ENCODE data around the gene ZNF202. TPM values are rescaled to one million over a fixed set of nuclear protein-coding genes. Genes with fewer than 3 reads are reported as not detected.

ZNF202 gene
- total and polyA plus RNA-seq, 2 donors (not counting 1 experiment from before 2014, with no cell fraction given) = 17.0 to 25.1 TPM

DNA sequence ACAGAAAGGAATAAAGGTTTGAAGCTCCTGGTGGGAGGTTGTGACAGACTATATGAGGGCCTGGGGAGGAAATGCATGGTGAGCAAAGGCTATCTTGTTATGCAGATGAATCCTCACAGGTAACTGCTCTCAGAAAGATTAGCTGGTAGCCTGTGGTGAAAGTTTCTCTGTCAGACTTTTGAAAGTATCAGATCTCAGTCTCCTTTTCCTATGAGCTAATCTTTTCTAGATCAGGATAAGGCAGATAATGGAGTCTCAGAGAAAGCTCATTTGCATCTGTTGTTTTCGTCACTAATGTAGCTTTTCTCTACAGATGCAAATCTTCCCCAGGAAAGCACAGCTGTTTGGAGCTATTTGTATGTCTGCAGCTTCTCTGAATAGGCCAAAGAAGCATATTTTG lies 33.8 kb upstream of the ZNF202 start:
- intact Hi-C loops (cut with micrococcal nuclease) = no loop called here
- Histone ChIP-seq H3K4me1 (ENCODE audit: control insufficient read depth in 2 of 2, insufficient read depth in 2 of 2, low read length in 2 of 2) (no peaks in the 10 kb centered on the region), H4K20me1 (ENCODE audit: control insufficient read depth, insufficient read depth, low read length, poor library complexity, severe bottlenecking) (no peaks in the 10 kb centered on the region), H3K27me3 (replicated peaks in 1 of 4; ENCODE audit: control extremely low read depth in 1 of 4, control insufficient read depth in 3 of 4, insufficient read depth in 4 of 4, low read length in 3 of 4) (peaks cover 0 to 3% (median 0%) of the 10 kb centered on the region in 4 experiments), H3K4me3 (ENCODE audit: control extremely low read depth in 1 of 5, extremely low read depth in 1 of 5, insufficient read depth in 1 of 5, low read depth in 2 of 5, low read length in 4 of 5) (no peak overlapping the region), H3K27ac (ENCODE audit: low read length in 2 of 2) (no peak overlapping the region), H3K79me2 (ENCODE audit: control insufficient read depth, insufficient read depth, low read length) (no peaks in the 10 kb centered on the region), H3K9me3 (ENCODE audit: control extremely low read depth in 1 of 3, control insufficient read depth in 2 of 3, insufficient read depth in 1 of 3, low read length in 2 of 3) (no peaks in the 10 kb centered on the region), H3K9ac (ENCODE audit: low read length) (no peak overlapping the region), H3K4me2 (replicated peaks; ENCODE audit: low read depth, low read length, poor library complexity, severe bottlenecking) (no peak overlapping the region), H2AFZ (ENCODE audit: insufficient read depth, low read depth, low read length, poor library complexity, severe bottlenecking) (no peak overlapping the region), H3K36me3 (replicated peaks in 1 of 2; ENCODE audit: control extremely low read depth in 1 of 2, control insufficient read depth in 1 of 2, extremely low read depth in 1 of 2, insufficient read depth in 2 of 2, low read length in 1 of 2) (no peaks in the 10 kb centered on the region)
- ChIA-PET POLR2A (no interaction called here), CTCF (no interaction called here)
- Mint-ChIP-seq H3K9me3 (ENCODE audit: insufficient read depth) (peaks cover 2% of the 10 kb centered on the region), H3K4me3 (no peak overlapping the region), H3K27me3 (peaks cover 5% of the 10 kb centered on the region), H3K4me1 (no peaks in the 10 kb centered on the region), H3K27ac (no peak overlapping the region)
- DNase-seq (no peak), ATAC-seq (ENCODE audit: low read depth) (no peak)
- TF ChIP-seq EZH2 (IDR thresholded peaks at IDR 0.05; ENCODE audit: borderline replicate concordance, insufficient read depth, low read depth, low read length, poor library complexity, severe bottlenecking) (no peak), CTCF (IDR thresholded peaks at IDR 0.05) (no peak)
- WGBS (ENCODE audit: insufficient coverage) = no CpG with 5 or more reads among the region's 1 CpG

GRCh38 chr11:123773959-123774358 lies 32.5 kb upstream of the ZNF202 start:
- H3K27ac ChIP-seq (ENCODE audit: low read length in 2 of 2) = no peak overlapping the region
- no peaks in the 10 kb centered on the region for H3K36me3 ChIP-seq (replicated peaks in 1 of 2; ENCODE audit: control extremely low read depth in 1 of 2, control insufficient read depth in 1 of 2, extremely low read depth in 1 of 2, insufficient read depth in 2 of 2, low read length in 1 of 2)
- H3K27me3 ChIP-seq (replicated peaks in 1 of 4; ENCODE audit: control extremely low read depth in 1 of 4, control insufficient read depth in 3 of 4, insufficient read depth in 4 of 4, low read length in 3 of 4) = peaks cover 0 to 3% (median 0%) of the 10 kb centered on the region in 4 experiments
- DNase-seq (no peak), ATAC-seq (ENCODE audit: low read depth) (no peak)
- ChIA-PET CTCF (no interaction called here), POLR2A (no interaction called here)
- H3K4me1 Mint-ChIP-seq = no peaks in the 10 kb centered on the region
- H3K9me3 Mint-ChIP-seq (ENCODE audit: insufficient read depth) = peaks cover 2% of the 10 kb centered on the region
- no peak overlapping the region for H3K9ac ChIP-seq (ENCODE audit: low read length)
- intact Hi-C loops (cut with micrococcal nuclease) = no loop called here
- no peak overlapping the region for H3K4me2 ChIP-seq (replicated peaks; ENCODE audit: low read depth, low read length, poor library complexity, severe bottlenecking)
- no CpG with 5 or more reads among the region's 1 CpG for WGBS (ENCODE audit: insufficient coverage)
- H3K27me3 Mint-ChIP-seq = peaks cover 2% of the 10 kb centered on the region
- no peak overlapping the region for H3K27ac Mint-ChIP-seq
- no peaks in the 10 kb centered on the region for H3K9me3 ChIP-seq (ENCODE audit: control extremely low read depth in 1 of 3, control insufficient read depth in 2 of 3, insufficient read depth in 1 of 3, low read length in 2 of 3)
- no peaks in the 10 kb centered on the region for H3K4me1 ChIP-seq (ENCODE audit: control insufficient read depth in 2 of 2, insufficient read depth in 2 of 2, low read length in 2 of 2)
- H2AFZ ChIP-seq (ENCODE audit: insufficient read depth, low read depth, low read length, poor library complexity, severe bottlenecking) = no peak overlapping the region
- TF ChIP-seq CTCF (IDR thresholded peaks at IDR 0.05) (no peak), EZH2 (IDR thresholded peaks at IDR 0.05; ENCODE audit: borderline replicate concordance, insufficient read depth, low read depth, low read length, poor library complexity, severe bottlenecking) (no peak)
- H3K4me3 ChIP-seq (ENCODE audit: control extremely low read depth in 1 of 5, extremely low read depth in 1 of 5, insufficient read depth in 1 of 5, low read depth in 2 of 5, low read length in 4 of 5) = no peak overlapping the region
- no peak overlapping the region for H3K4me3 Mint-ChIP-seq
- H3K79me2 ChIP-seq (ENCODE audit: control insufficient read depth, insufficient read depth, low read length) = no peaks in the 10 kb centered on the region
- H4K20me1 ChIP-seq (ENCODE audit: control insufficient read depth, insufficient read depth, low read length, poor library complexity, severe bottlenecking) = no peaks in the 10 kb centered on the region

Data from B cell (primary cell).